K562 (cell line): Measurements from ENCODE around the gene TFF1. TPM values are rescaled to one million over a fixed set of nuclear protein-coding genes. Genes with fewer than 3 reads are reported as not detected.

ENCODE experiments used
- ATAC-seq: fragments of 200-7000 bp; cut with Tn5 transposase; 3 replicates; pipeline ENCODE4 v1.9.1; 2020; ENCODE audit warnings: moderate library complexity
- BruUV-seq: library from RNA; stranded (reverse); fragments of 400-500 nt; replicated peaks from 2 replicates; lab custom pipeline; 2021; lab: Mats Ljungman, UMichigan
- CTCF ChIA-PET: fragments of 300-600 bp; formaldehyde crosslinking; extraction: SDS; loops from one replicate; lab custom pipeline; 2021; ENCODE audit warnings: low intra/inter-chr PET ratio; lab: Yijun Ruan, JAX
- POLR2A ChIA-PET: fragments of 300-600, 350-650 bp; sonication (Branson Sonifier 250); formaldehyde crosslinking; extraction: SDS; loops from one replicate; lab custom pipeline; 2021; ENCODE audit warnings: antibody characterized with exemption, inconsistent platforms; lab: Yijun Ruan, JAX
- DNase-seq, 4 experiments: peaks; one replicate each; pipeline versions ENCODE4 v3.0.0 to v3.0.0-alpha.2; 2011 to 2018; ENCODE audit warnings: low spot score in 3 of 4, mixed read lengths in 3 of 4; ENCODE audit errors: extremely low read depth in 1 of 4
- FAIRE-seq: peaks from 2 replicates; lab custom pipeline; 2011; peaks lifted over from hg19 to GRCh38; lab: Jason Lieb, UNC
- H2AFZ ChIP-seq: 2 replicates; pipeline ENCODE4 v1.6.0; 2011; ENCODE audit warnings: low read depth, low read length, control low read depth, inconsistent platforms
- H3K27ac ChIP-seq: fragments of 200-600 bp; 3 replicates; pipeline ENCODE4 v1.8.0; 2011; ENCODE audit warnings: low read depth, mild to moderate bottlenecking, control low read depth, inconsistent platforms, low read length, moderate library complexity, mixed read lengths; ENCODE audit errors: extremely low read depth
- H3K27me3 ChIP-seq, 2 experiments: fragments of 300-600 bp in 1 of 2; 2 replicates in 1 of 2; 3 replicates in 1 of 2; pipeline versions ENCODE4 v1.6.0 to v1.8.0; 2011; ENCODE audit warnings: inconsistent platforms in 2 of 2, low read length in 2 of 2, mild to moderate bottlenecking in 1 of 2, mixed read lengths in 1 of 2, moderate library complexity in 1 of 2; ENCODE audit not compliant: control insufficient read depth in 2 of 2, insufficient read depth in 2 of 2
- H3K36me3 ChIP-seq: fragments of 300-600 bp; 3 replicates; pipeline ENCODE4 v1.8.0; 2011; ENCODE audit warnings: mild to moderate bottlenecking, low read length, inconsistent platforms; ENCODE audit not compliant: control insufficient read depth, insufficient read depth
- H3K4me1 ChIP-seq, 2 experiments: fragments of 200-600 bp in 1 of 2; replicated peaks in 1 of 2; 2 replicates in 1 of 2; 3 replicates in 1 of 2; pipeline versions ENCODE4 v1.5.1 to v1.8.0; 2011; ENCODE audit warnings: inconsistent platforms in 2 of 2, low read length in 2 of 2, mild to moderate bottlenecking in 1 of 2, mixed read lengths in 1 of 2, moderate library complexity in 1 of 2; ENCODE audit not compliant: control insufficient read depth in 2 of 2, insufficient read depth in 2 of 2
- H3K4me2 ChIP-seq: 2 replicates; pipeline ENCODE4 v1.6.1; 2011; ENCODE audit warnings: low read length, control low read depth, inconsistent platforms, mixed read lengths; ENCODE audit not compliant: insufficient read depth
- H3K4me3 ChIP-seq: fragments of 200-600 bp; sonication (generic), shearing (Covaris generic); 2 replicates; pipeline ENCODE4 v1.5.1; 2016; ENCODE audit warnings: control low read depth, inconsistent platforms
- H3K79me2 ChIP-seq: fragments of 200-600 bp; 3 replicates; pipeline ENCODE4 v1.8.0; 2011; ENCODE audit warnings: low read length, inconsistent platforms; ENCODE audit not compliant: control insufficient read depth, insufficient read depth
- H3K9ac ChIP-seq, 2 experiments: 2 replicates each; pipeline versions ENCODE4 v1.6.0 to v1.6.1; 2011; ENCODE audit warnings: low read depth in 2 of 2, low read length in 2 of 2, control low read depth in 1 of 2, inconsistent platforms in 1 of 2, mild to moderate bottlenecking in 1 of 2, mixed read lengths in 1 of 2; ENCODE audit not compliant: insufficient read depth in 1 of 2
- H3K9me1 ChIP-seq: one replicate; pipeline ENCODE4 v1.6.0; 2011; ENCODE audit warnings: inconsistent platforms, mild to moderate bottlenecking, low read length, moderate library complexity; ENCODE audit not compliant: control insufficient read depth, insufficient read depth
- H3K9me3 ChIP-seq: replicated peaks from 2 replicates; pipeline ENCODE4 v1.5.1; 2011; ENCODE audit warnings: low read depth, low read length, inconsistent platforms; ENCODE audit not compliant: control insufficient read depth, insufficient read depth
- H4K20me1 ChIP-seq: replicated peaks from 2 replicates; pipeline ENCODE4 v1.6.1; 2011; ENCODE audit warnings: low read length, inconsistent platforms, mixed read lengths; ENCODE audit not compliant: control insufficient read depth, insufficient read depth
- ATF1 ChIP-seq, 2 experiments: fragments of 450-650 bp in 1 of 2; IDR thresholded peaks; 2 replicates each; pipeline ENCODE4 v1.6.1; 2016; ENCODE audit warnings: missing compliant biosample characterization in 1 of 2, missing genetic modification characterization in 1 of 2
- ATF7 ChIP-seq: fragments of 450-650 bp; IDR thresholded peaks from 2 replicates; pipeline ENCODE4 v1.7.1; 2014; ENCODE audit warnings: mild to moderate bottlenecking, moderate library complexity
- EGR1 ChIP-seq: fragments of 450-650 bp; conservative IDR thresholded peaks from 2 replicates; pipeline ENCODE4 v1.6.1; 2017; ENCODE audit warnings: mild to moderate bottlenecking
- FOS ChIP-seq: IDR thresholded peaks from 3 replicates; pipeline ENCODE4 v1.6.1; 2011; ENCODE audit not compliant: insufficient read length; ENCODE audit errors: extremely low read depth
- FOSL1 ChIP-seq: fragments of 200-800 bp; sonication (Bioruptor generic); conservative IDR thresholded peaks from 2 replicates; pipeline ENCODE4 v1.6.1; 2016; ENCODE audit warnings: missing genetic modification characterization, missing compliant biosample characterization
- JUN ChIP-seq, 2 experiments: sonication (generic) in 1 of 2; formaldehyde crosslinking in 1 of 2; IDR thresholded peaks; 2 replicates each; pipeline versions ENCODE4 v1.6.1 to v1.8.0; 2012 to 2022; ENCODE audit warnings: borderline replicate concordance in 2 of 2, mild to moderate bottlenecking in 2 of 2, improper control_type of control experiment in 1 of 2, low read depth in 1 of 2, low read length in 1 of 2, missing genetic modification reagents in 1 of 2
- JUNB ChIP-seq: fragments of 450-650 bp; formaldehyde crosslinking; conservative IDR thresholded peaks from 2 replicates; pipeline ENCODE4 v1.4.0; 2020; ENCODE audit warnings: mild to moderate bottlenecking
- JUND ChIP-seq, 2 experiments: IDR thresholded peaks; 2 replicates in 1 of 2; 3 replicates in 1 of 2; pipeline ENCODE4 v1.6.1; 2011; ENCODE audit warnings: borderline replicate concordance in 2 of 2, low read depth in 2 of 2, low read length in 2 of 2, improper control_type of control experiment in 1 of 2, missing biosample characterization in 1 of 2, missing genetic modification characterization in 1 of 2, missing genetic modification reagents in 1 of 2
- KDM4B ChIP-seq, 2 experiments: fragments of 450-650 bp in 1 of 2; sonication (generic) in 1 of 2; IDR thresholded peaks; 2 replicates each; pipeline ENCODE4 v1.6.1; 2016 to 2017; ENCODE audit warnings: borderline replicate concordance in 2 of 2, antibody characterized with exemption in 1 of 2, low read depth in 1 of 2, mild to moderate bottlenecking in 1 of 2
- NCOA1 ChIP-seq: fragments of 450-650 bp; IDR thresholded peaks from 2 replicates; pipeline ENCODE4 v1.6.1; 2016; ENCODE audit warnings: low read depth
- RBBP5 ChIP-seq: fragments of 200-600 bp; sonication (generic); IDR thresholded peaks from 2 replicates; pipeline ENCODE4 v1.6.1; 2012; ENCODE audit warnings: borderline replicate concordance, mild to moderate bottlenecking, low read length, control low read depth, inconsistent platforms; ENCODE audit not compliant: insufficient read depth, poor library complexity, severe bottlenecking
- ZNF232 ChIP-seq: sonication (generic); formaldehyde crosslinking; IDR thresholded peaks from 2 replicates; pipeline ENCODE4 v1.8.0; 2022; ENCODE audit warnings: mild to moderate bottlenecking, missing genetic modification reagents
- WGBS: fragments of 100-300 bp; shearing (Covaris generic); methylation state at CpG from one replicate; pipeline ENCODE4 v1.1.6; 2016; ENCODE audit warnings: low coverage, mixed read lengths; ENCODE audit not compliant: insufficient coverage; ENCODE audit errors: missing lambda C conversion rate; 5-methylcytosine and 5-hydroxymethylcytosine counted together
- in situ Hi-C: fragments of 300-500 bp; cut with MboI; formaldehyde crosslinking; loops from 4 replicates; pipeline ENCODE4 v1.15.0; 2018; ENCODE audit warnings: inconsistent platforms, mixed read lengths
- intact Hi-C: fragments of 100-400 bp; cut with micrococcal nuclease; formaldehyde crosslinking; loops from 2 replicates; pipeline ENCODE4 v1.14.2; 2022
- polyA plus RNA-seq, 8 experiments: library from polyadenylated mRNA; depleted of rRNA in 4 of 8; stranded (reverse) in 5 of 8; unstranded in 3 of 8; fragments of >200 nt; fragmentation: Nextera tagmentation in 2 of 8; fragmentation: Illumina TruSeq in 1 of 8; extraction: Ambion mirVana in 2 of 8; extraction: Trizol in 1 of 8; gene quantifications; 2 replicates each; pipeline versions ENCODE4 v1.2.1 to v1.2.3, GENCODE V29; 2011 to 2014; ENCODE audit warnings: inconsistent platforms in 1 of 8, missing spikeins in 1 of 8
- total RNA-seq, 7 experiments: library from RNA; depleted of rRNA in 6 of 7; stranded (reverse); fragments of >200 nt in 6 of 7; fragmentation: Illumina TruSeq in 2 of 7; extraction: Trizol in 2 of 7; gene quantifications; 2 replicates each; pipeline versions ENCODE4 v1.2.1 to v1.2.3, GENCODE V29; 2011 to 2021; ENCODE audit warnings: low replicate concordance in 1 of 7
- TF ChIP-seq, protein P1 (sequence below), 2 experiments: fragments of 450-650 bp in 1 of 2; sonication (generic) in 1 of 2; formaldehyde crosslinking in 1 of 2; IDR thresholded peaks in 1 of 2; conservative IDR thresholded peaks in 1 of 2; 2 replicates each; pipeline versions ENCODE4 v1.6.1 to v1.8.1; 2016 to 2023; ENCODE audit warnings: mild to moderate bottlenecking in 2 of 2, moderate library complexity in 2 of 2, inconsistent platforms in 1 of 2, missing genetic modification reagents in 1 of 2
- TF ChIP-seq, protein P2 (sequence below): fragments of 250-450 bp; sonication (Bioruptor Pico); IDR thresholded peaks from 2 replicates; pipeline ENCODE4 v1.4.0; 2020
- TF ChIP-seq, protein P3 (sequence below): sonication (generic); formaldehyde crosslinking; IDR thresholded peaks from 2 replicates; pipeline ENCODE4 v1.8.1; 2023; ENCODE audit warnings: mild to moderate bottlenecking, missing genetic modification reagents

The TFF1 gene
- total and polyA plus RNA-seq, 9 of the 15 experiments (the other 6 are each of a cell fraction or from before 2014, with no cell fraction given) = 0.31 TPM; not detected in 8

DNA sequence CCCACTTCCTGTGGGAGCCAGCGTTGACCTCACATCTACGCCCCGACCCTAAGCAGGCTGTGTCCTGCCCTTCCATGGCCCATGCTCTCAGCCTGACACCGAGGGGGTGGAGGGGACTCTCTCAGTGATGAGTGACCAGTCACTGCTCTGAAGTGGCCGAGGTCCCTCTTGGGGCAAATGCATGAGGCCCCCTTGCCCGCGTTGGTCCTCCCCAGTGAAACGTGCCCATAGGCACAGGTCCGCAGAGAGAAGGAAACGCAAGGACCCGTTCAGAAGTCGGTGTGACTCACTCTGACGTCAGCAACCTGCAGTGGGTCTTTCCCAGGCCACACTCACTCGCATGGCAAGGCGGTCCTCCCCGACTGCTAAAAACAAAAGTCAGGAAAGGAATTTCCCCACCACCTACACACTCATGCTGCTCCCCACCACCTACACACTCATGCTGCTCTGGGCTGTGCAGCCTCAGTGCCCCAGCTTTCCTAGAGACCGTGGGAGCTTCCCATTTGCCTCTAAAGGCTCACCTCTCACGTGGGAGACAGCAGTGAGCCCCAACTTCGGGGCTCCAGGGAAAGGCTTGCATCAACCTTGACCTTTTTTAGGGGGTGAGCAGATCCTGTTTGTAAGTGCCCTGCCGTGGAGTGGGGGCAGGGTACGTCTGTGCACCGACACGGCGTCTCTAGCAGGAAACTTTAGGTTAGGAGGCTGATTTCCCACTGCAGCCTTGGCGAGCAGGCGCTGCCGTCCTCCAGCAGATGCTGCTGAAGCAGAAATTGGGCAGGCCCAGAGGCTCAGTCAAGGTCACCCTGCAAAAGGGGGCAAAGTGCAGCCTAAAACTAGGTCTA lies 48.8 kb upstream of the TFF1 start:
- Histone ChIP-seq H3K36me3 (peaks cover 4% of the 10 kb centered on the region; the same call in 2 of the 3 replicates), H3K4me1 (peaks cover 11 to 20% of the 10 kb centered on the region in 2 experiments; a peak in 4 of 5 replicates), H3K27ac (no peak overlapping the region; the same call in 2 of the 3 replicates), H2AFZ (peak overlapping the region; percentile 60), H4K20me1 (no peaks in the 10 kb centered on the region), H3K9me3 (no peaks in the 10 kb centered on the region), H3K9ac (no peak overlapping the region), H3K4me3 (no peak overlapping the region), H3K4me2 (peak overlapping the region; percentile 23; the same call in 1 of the 2 replicates), H3K9me1 (peaks cover 3% of the 10 kb centered on the region), H3K79me2 (no peaks in the 10 kb centered on the region), H3K27me3 (no peaks in the 10 kb centered on the region)
- FAIRE-seq (peak; percentile 68), DNase-seq (peak; percentile 45 to 64 (median 54)), ATAC-seq (peak; percentile 48)
- POLR2A ChIA-PET = interaction anchor here (0.7 to 1.4 kb wide), 2 partner anchors 12 to 1458 kb away, joined by 3 to 6 read pairs; partner anchors contain the start of gene UBASH3A
- intact Hi-C loops (no loop called here), in situ Hi-C loops (no loop called here)
- CTCF ChIA-PET = no interaction called here
- WGBS = 38% methylated on average over 27 of the region's 27 CpGs
- no TSS peak for BruUV-seq
- TF ChIP-seq JUN (IDR thresholded peaks at IDR 0.05; ENCODE audit: borderline replicate concordance, low read depth, low read length) = peak; percentile 83
- TF ChIP-seq JUN (CRISPR knock-in tag; IDR thresholded peaks at IDR 0.05; ENCODE audit: borderline replicate concordance) = no peak
- TF ChIP-seq JUND (IDR thresholded peaks at IDR 0.05; ENCODE audit: borderline replicate concordance, low read depth, low read length) = peak; percentile 89
- peak; percentile 72; the same call in 2 of the 3 replicates for TF ChIP-seq JUND (tag; IDR thresholded peaks at IDR 0.05; ENCODE audit: borderline replicate concordance, low read depth, low read length)
- no peak for TF ChIP-seq ATF1 (CRISPR knock-in tag; IDR thresholded peaks at IDR 0.05)
- peak; percentile 85 for TF ChIP-seq ATF1 (tag; IDR thresholded peaks at IDR 0.05)
- TF ChIP-seq FOSL1 = peak; percentile 82
- peak; percentile 22 for TF ChIP-seq FOS
- TF ChIP-seq, protein P1, sequence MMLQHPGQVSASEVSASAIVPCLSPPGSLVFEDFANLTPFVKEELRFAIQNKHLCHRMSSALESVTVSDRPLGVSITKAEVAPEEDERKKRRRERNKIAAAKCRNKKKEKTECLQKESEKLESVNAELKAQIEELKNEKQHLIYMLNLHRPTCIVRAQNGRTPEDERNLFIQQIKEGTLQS (IDR thresholded peaks at IDR 0.05) = peak; percentile 87
- TF ChIP-seq, protein P1 (CRISPR knock-in tag; conservative IDR thresholded peaks at IDR 0.05) = no peak
- peak; percentile 61; the same call in 1 of the 2 replicates for TF ChIP-seq EGR1
- TF ChIP-seq, protein P2, sequence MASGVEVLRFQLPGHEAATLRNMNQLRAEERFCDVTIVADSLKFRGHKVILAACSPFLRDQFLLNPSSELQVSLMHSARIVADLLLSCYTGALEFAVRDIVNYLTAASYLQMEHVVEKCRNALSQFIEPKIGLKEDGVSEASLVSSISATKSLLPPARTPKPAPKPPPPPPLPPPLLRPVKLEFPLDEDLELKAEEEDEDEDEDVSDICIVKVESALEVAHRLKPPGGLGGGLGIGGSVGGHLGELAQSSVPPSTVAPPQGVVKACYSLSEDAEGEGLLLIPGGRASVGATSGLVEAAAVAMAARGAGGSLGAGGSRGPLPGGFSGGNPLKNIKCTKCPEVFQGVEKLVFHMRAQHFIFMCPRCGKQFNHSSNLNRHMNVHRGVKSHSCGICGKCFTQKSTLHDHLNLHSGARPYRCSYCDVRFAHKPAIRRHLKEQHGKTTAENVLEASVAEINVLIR (CRISPR knock-in tag) = peak; percentile 26; the same call in 1 of the 2 replicates
- 0 out of 2 replicates have a peak, but pooled peaks have one; percentile 12 for TF ChIP-seq JUNB (CRISPR knock-in tag)
- TF ChIP-seq, protein P3, sequence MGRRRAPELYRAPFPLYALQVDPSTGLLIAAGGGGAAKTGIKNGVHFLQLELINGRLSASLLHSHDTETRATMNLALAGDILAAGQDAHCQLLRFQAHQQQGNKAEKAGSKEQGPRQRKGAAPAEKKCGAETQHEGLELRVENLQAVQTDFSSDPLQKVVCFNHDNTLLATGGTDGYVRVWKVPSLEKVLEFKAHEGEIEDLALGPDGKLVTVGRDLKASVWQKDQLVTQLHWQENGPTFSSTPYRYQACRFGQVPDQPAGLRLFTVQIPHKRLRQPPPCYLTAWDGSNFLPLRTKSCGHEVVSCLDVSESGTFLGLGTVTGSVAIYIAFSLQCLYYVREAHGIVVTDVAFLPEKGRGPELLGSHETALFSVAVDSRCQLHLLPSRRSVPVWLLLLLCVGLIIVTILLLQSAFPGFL (CRISPR knock-in tag) = no peak
- no peak for TF ChIP-seq NCOA1
- no peak for TF ChIP-seq ZNF232 (CRISPR knock-in tag)
- TF ChIP-seq ATF7 = 0 out of 2 replicates have a peak, but pooled peaks have one; percentile 30
- TF ChIP-seq KDM4B (IDR thresholded peaks at IDR 0.05; ENCODE audit: borderline replicate concordance in 2 of 2, low read depth in 1 of 2) = 0 out of 4 replicates have a peak, but pooled peaks of 1 of the 2 experiments have one; percentile 29
- no peak for TF ChIP-seq RBBP5
